ENCODE results near the gene MYO7B.
A peak's percentile ranks its signal among the peaks of the same experiment; 100 is the strongest.

The MYO7B gene

DNA sequence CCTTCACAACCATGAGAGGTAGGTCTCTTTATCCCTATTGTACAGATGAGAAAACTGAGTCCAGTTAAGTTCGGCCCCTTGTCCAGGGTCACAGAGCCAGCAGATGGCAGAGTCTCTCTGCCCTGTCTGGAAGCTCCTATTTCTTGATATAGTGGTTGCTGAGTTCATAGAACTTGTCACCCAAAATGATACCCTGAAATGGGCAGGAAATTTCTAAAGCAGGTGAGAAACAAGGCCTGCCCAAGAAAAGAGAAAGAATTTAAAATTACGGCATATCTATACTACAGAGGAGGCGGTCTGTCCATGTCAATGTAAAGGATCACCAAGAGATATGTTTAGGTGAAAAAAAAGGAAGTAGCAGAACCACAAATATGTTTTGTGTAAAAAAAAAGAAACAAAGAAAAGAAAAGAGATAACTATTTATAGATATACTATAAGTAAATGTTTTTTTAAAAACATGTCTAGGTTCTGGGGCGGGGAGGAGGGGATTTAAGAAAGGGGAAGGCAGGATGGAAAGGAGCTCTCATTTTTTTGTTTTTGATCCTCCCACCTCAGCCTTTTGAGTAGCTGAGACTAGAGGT, 39.8 kb downstream of the MYO7B start:
- DNase-seq = no peak

DNA sequence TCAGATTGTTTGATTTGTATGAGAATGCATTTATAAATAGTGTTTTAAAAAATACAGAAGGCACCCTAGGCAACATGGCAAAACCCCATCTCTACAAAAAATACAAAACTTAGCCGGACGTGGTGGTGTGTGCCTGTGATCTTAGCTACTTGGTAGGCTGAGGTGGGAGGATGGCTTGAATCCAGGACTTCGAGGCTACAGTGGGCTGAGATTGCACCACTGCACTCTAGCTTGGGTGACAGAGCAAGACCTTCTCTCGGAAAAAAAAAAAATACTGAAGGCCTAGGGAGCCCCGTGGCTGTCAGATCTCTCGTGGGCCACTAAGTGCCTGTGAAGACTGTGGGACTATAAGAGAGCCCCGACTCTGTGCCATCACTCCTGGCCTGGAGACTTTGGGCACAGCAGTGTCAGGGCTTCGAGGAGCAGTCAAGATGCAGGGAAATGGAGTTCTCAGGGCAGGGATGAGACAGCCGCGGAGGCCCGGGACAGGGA, 40.5 kb downstream of the MYO7B start:
- no peak for DNase-seq

DNA sequence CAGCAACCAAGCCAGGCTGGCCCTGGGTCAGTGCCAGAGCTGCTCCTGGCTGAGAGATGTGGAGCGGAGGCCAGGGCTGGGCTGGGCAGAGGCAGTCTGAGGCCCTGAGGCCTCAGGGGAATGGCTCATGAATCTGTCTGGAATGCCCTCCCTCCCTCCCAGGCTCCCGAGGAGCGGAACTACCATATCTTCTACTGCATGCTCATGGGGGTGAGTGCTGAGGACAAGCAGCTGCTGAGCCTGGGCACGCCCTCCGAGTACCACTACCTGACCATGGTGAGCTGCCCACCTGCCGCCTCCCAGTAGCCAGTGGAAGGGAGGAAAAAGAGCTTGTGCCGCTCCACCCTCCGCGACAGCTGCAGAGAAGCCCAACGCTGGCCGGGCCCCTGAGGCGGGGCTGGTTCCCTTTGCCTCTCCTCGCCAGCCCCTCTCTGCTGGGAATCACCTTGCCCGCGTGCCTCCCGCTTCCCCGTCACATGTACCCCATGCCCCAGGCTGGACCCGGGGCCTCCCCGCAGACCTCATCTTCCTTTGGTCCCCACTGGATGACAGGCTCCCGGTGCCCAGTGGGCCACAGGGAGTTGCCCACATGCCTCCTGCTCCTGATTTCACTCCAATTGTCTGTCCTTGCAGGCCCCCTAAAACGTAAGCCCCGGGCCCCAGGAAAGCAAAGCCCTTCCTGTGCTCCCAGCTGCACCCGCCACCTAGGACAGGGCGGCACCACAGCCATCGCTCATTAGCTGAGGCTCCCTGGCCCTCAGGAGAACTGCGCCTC, 41.1 kb downstream of the MYO7B start:
- DNase-seq = peak in 8 of 14 donors; percentile 31 to 72 (median 42)

DNA sequence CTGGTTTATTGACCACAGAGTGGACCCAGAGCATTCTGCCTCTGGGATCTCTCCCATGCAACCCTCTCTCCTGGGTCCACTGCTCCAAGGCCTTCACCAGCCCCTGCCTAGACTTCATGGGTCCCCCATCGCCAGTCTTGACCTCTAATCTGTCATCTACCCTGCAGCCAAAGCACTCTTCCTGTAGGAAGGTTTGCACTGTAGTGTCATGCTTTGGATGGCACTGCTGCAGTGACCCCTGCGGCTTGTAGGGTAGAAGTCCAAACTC, 41.7 kb downstream of the MYO7B start:
- DNase-seq = no peak

DNA sequence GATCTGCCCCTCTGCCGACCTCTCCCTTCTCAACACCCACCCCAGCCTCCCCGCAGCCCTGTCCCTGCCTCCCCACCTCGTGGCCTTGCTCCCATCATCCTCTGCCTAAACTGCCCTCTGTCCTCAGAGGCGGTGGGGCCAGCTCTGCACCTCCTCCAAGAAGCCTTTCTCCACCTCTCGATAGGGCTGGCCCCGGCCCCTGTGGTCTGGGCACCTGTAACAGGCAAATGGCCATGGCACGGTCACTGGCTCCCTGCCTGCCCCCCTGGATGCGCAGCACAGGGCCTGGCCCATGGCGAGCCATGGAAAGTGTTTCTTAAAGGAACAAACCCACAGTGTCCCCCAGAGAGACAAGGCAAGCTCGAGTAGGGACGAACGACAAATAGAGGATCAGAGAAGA, 42.0 kb downstream of the MYO7B start:
- DNase-seq = no peak

DNA sequence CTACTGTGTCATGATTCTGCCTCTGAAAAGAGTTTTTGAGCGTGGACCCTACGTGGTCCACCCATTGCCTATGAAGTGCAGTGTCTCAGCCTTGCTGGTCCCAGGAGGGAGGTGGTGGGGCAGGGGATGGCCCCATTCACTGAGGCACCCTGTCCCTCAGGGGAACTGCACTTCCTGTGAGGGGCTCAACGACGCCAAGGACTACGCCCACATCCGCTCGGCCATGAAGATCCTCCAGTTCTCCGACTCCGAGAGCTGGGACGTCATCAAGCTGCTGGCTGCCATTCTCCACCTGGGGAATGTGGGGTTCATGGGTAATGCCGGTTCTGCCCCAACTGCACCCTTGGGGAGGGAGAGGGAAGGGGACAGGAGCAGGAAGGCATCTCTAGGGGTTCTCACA, 42.5 kb downstream of the MYO7B start:
- DNase-seq = no peak

DNA sequence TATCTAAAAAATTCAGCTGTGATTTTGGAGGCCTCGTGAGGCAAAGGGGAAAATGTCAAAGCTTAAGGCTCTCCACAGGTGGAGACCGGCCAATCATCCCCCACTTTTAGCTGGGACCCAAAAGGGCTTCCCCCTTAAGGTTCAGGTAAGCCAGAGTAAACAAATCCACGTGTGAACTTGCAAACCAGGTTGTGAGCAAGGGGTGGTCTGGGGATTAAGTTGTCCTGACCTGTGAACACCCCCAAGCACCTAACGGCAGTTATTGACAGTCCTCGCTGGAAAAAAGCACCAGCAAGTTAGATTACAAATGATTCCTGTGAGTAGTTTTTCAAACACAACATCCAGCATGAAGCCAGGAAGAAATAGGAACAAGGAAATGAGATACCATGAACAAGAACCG, 42.9 kb downstream of the MYO7B start:
- DNase-seq = no peak

DNA sequence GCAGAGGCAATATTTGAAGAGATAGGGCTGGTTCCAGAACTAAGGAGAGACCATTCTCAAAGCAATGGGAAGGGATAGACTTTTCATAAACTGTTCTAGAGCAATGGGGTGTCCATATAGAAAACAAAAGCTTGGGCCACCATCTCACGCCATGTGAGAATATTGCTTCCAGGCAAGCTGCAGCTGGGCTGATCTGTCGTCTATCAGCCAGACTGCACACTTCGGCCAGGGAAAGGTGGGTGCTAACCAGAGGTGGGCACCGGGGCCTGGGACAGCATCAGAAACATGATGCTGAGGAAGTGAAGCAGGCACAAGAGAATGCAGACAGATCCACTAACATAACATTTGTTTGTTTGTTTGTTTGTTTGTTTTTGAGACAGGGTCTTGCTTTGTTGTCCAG, 43.7 kb downstream of the MYO7B start:
- no peak for DNase-seq

DNA sequence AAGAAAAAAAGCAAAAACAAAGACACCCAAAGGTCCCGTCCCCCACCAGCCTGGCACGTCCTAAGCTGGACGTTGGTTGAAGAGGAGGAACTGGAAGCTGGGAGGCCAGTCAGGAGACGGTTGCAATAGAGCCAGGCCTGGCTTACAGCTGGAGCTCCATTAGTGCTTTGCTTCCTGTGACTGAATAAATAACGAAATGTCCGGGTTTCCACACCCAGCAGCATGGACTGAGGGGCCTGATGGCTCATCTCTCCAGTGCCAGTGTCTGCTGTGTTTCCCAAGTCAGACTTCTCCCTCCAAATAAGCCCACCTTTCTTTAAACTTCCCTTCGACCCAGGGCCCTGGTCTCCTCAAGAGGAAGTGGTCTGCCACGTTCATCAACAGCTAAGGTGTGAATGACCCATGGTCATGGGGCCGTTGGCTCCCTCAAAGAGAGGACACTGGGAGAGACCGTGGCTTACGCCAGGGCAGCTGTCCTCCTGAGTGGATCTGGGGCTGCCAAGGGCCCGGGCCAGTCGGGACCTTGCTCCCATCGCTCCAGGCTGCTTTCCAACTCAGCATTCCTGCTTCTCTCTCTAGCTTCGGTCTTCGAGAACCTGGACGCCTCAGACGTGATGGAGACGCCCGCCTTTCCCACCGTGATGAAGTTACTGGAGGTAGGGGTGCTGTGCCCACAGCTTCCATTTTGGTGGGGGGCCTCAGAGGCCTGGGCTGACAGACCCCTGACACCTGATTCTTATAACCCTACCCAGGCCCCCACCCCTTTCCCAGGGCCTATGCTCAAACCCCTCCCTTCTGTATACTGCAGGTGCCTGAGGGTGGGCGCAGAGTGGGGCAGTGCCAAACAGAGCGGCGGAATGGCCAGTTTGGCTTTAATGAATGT, 44.9 kb downstream of the MYO7B start:
- DNase-seq = no peak

DNA sequence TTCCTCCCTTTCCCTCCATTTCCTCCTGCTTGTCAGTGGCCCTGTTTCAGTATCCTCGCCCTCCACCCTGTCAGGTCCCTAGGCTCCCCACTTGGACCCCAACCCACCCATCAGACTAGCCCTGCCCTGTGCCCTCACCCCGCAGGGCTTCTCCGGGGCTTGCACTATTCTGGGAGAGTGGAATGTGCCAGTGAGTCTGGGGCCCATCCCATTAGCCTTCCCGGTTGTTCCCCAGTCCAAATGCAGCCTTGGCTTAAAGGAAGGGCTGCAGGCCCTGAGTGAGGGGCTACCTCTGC, 45.5 kb downstream of the MYO7B start:
- DNase-seq = no peak

DNA sequence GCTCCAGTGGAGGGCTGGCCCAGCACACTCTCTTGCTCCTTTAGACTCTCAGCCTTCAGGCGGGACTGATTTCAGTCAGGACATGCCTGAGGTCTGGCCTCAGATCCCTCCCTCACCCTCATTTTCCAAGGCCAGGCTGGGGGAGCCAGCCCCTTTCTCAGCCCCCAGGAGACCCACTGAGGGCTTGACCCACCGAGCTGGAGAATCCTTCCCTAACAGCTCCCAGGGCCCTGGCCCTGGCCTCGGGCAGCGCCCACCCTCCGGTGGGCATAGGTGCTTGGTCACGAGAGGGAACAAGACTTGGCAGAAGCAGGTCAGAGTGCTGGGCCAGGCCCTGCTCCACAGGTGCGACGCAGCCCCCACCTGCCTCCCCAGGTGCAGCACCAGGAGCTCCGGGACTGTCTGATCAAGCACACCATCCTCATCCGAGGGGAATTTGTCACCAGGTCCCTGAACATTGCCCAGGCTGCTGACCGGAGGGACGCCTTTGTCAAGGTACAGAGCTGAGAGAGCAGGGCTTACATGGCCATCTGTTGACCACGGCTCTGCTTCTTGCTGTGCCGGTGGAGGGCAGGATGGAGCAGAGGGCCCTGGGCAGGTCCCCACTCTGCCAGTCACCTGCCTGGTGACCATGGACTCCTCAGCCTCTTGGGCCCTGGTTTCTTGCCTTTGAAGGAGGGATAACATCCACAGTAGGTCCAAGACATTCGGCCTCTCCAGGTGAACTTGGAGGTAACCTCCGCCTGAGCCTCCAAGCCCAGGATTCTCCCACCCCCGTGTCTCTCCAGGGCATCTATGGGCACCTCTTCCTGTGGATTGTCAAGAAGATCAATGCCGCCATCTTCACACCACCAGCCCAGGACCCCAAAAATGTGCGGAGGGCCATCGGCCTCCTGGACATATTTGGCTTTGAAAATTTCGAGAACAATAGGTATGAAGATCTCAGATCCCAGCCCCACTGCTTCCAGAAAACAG, 46.3 kb downstream of the MYO7B start:
- no peak for DNase-seq

DNA sequence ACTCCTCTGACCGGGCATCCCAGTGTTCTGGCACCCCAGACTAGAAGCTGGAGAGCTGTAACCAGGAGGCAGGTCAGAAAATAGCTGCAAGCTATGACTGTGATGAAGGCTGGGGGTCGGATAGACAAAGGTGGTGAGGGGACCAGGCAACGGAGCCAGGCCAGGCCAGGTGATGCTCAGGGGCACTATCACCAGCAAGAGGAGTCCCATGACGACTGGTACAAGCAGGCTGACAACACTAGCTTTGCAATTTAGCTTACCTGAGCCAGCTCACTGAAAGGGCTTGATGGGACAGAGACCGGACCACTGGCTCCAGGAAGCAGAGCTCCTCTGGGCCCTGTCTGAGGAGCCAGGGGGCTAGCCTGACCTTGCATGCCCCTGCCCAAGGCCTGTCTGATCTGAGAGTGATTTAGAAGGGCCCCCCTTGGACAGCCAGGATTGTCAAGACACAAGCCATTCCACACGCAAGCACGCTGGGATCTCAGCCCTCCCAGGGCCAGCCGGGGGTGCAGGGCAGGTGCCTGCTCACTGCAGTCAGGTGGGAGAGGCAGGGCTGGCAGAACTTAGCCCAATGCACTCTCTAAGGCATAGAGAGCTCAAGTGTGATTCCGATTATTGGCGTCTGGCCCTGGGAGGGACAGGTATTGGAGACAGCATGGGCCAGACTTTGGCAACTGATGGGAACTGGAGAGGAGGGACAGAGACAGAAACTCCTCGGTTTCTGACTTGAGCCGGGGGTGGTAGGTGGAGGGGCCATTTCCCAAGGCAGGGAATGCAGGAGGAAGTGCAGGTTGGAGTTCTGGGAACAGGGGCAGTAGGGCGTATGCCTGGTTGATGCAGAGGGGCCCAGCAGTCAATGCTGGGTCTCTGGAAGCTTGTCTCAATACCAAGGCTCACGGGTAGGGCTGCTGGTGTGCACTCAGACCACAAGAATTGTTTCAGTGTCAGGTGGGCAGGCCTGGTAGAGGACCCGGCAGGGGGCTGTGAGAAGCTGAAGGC, 47.7 kb downstream of the MYO7B start:
- DNase-seq = no peak

DNA sequence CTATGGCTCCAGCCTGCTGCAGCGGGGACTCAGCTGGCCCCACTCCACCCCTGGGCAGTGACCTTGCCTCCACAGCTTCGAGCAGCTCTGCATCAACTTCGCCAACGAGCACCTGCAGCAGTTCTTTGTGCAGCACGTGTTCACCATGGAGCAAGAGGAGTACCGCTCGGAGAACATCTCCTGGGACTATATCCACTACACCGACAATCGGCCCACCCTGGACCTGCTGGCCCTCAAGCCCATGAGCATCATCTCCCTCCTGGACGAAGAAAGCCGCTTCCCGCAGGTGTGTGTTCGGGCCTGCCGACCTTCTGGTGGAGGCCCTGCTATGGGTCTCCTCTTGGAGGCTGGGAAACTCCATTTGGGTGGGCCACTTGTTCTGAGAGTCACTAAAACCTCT, 48.6 kb downstream of the MYO7B start:
- no peak for DNase-seq

DNA sequence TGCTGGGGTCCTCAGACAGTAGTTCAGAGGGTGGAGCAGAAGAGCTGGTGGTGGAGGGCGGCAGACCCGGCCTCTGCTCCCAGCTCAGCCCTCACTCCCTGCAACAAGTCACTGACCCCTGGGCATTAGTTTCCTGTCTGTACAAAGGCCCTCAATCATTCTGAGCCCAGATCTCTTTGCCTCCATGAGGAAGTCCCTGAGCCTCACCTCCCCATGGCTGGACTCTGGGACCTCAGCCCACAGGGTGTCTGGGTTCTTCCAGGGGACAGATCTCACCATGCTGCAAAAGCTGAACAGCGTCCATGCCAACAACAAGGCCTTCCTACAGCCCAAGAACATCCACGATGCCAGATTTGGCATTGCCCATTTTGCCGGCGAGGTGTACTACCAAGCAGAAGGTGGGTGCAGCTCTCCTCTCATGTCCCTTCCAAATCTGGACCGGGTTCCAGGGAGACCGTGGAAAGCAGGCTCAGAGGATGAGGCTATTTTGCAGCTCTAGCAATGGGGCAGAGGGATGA, 49.1 kb downstream of the MYO7B start:
- DNase-seq = no peak

DNA sequence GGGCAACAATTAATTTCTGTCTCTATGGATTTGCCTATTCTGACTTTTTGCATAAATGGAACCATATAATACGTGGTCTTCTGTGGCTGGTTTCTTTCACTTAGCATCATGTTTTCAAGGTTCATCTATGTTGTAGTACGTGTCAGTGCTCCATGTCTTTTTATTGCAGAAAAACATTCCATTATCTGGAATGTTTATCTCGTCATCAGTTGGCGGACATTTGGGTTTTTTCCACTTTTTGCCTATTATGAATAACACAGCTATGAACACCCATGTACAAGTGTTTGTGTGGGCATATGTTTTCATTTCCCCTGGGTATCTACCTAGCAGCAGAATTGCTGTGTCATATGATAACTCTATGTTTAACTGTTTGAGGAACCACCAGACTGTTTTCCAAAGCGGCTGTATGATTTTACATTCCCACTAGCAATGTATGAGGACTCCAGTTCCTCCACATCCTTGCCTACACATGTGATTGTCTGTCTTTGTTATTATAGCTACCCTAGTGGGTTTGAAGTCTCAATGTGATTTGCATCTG, 49.9 kb downstream of the MYO7B start:
- no peak for DNase-seq

DNA sequence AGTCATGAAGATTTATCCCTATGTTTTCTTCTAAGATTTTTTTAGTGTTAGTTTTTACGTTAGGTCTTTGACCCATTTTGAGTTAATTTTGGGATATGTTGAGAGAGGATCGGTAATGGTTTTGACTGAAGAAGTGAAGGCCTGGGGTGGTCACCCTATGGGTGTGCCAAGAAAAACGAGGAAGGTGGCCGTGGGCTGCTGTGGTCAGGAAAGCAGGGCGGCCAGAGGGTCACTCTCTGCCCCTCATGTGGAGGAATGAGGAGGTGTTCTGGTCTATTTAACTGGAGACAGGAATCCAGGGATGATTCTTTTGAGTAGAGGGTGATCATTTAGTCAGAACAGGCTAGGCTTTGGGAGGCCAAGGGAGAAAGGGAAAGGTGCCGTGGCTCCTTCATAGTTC, 50.7 kb downstream of the MYO7B start:
- DNase-seq = no peak

DNA sequence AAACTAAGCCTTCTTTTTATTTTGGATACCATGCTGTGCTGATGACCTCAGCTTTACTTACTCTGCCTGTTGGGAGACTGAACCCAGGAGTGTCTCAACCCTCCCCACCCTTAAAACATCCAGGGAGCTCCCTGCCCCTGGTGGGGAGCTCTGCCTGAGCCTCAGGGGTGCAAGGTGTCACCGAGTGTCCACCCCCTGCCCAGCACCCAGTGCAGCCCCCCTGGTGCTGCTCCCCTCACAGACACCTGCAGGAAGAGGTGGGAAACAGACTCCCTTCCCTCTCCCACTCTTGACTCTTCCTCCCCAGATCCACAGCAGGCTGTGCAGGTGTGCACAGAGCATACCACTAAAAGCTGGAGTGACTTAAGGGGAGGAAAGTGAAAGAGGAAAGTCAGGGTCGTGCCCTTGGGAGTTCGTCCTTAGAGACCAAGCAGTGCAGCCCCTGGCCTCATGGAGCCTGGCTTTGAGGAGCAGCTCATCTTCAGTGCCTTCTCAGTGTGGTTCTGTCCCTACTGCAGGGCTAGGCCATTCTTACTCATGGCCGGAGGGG, 51.3 kb downstream of the MYO7B start:
- DNase-seq = no peak

DNA sequence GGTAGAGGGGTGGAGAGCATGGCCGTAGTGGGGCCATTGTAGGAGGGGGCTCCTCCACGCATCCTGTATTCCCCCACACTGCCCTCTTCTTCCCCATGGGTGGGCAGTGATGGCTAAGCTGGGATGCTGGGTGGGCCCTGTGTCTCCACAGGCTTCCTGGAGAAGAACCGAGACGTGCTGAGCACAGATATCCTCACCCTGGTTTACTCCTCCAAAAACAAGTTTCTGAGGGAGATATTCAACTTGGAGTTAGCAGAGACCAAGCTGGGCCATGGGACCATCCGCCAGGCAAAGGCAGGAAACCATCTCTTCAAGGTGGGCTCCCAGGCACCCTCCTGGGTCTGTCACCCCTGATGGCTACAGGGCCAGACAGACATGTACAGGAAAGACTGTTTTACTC, 52.8 kb downstream of the MYO7B start:
- no peak for DNase-seq

DNA sequence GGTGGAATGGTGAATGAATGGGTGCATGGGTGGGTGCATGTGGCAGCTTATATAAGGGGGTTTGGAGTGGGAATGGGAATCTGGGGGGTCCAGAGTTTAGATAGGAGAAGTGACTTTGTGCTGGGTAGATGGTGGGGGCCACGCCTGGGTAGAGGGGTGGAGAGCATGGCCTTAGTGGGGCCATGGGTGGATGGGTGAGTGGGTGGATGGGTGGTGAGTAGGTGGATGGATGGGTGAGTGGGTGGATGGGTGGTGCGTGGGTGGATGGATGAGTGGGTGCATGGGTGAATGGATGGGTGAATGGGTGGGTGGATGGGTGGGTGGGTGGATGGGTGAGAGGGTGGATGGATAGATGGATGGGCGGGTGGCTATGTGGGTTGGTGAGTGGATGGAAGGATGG, 53.9 kb downstream of the MYO7B start:
- DNase-seq = no peak

DNA sequence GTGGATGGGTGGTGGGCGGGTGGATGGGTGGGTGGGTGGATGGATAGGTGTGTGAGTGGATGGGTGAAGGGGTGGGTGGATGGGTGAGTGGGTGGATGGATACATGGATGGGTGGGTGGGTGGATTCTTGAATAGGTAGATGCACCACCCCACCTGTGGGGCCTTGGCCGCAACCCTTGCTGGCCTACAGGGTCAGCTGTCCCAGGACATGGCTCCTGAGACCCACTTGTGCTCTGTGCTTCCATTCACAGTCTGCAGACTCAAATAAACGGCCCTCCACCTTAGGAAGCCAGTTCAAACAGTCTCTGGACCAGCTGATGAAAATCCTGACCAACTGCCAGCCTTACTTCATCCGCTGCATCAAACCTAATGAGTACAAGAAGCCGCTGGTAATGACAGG, 54.4 kb downstream of the MYO7B start:
- no peak for DNase-seq

Data from C1 segment of cervical spinal cord (tissue), 14 donors.